Measurements from ENCODE around the gene HFM1.
"Not testable (repeated sequence)": the region's sequence is repeated elsewhere in the genome, so short reads cannot be mapped to it uniquely, and the experiment has no call there.

The HFM1 gene

GRCh38 chr1:91381844-91382243 is 22.8 kb downstream of the HFM1 start:
- DNase-seq (ENCODE audit: low read depth in 1 of 2, low spot score in 1 of 2) = no peak

DNA sequence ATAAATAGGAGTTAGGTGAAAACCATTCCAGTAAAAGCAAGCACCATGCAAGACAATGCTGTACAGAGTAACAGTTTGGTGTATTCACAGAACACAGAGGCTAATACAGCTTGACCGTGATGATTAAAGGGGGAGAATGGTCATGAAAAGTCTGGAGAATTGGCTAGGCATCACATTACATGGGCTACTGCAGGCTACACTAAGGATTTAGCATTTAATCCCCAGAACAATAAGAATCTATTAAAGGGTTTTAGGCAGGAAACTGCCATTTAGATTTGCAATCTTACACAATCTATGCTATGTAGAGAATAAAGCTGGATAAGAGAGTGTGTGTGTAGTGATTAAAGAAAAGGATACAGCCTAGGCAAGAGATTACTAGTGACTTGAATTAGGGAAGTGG is 30.6 kb downstream of the HFM1 start:
- DNase-seq (ENCODE audit: low read depth in 1 of 2, low spot score in 1 of 2) = no peak

- DNase-seq (ENCODE audit: low read depth in 1 of 2, low spot score in 1 of 2) = not testable (repeated sequence)
Measured at GRCh38 chr1:91372230-91372629, 32.4 kb downstream of the HFM1 start.

GRCh38 chr1:91349524-91349923 is 55.1 kb downstream of the HFM1 start:
- no peak for DNase-seq (ENCODE audit: low read depth in 1 of 2, low spot score in 1 of 2)

- no peak for DNase-seq (ENCODE audit: low read depth in 1 of 2, low spot score in 1 of 2)
Measured at GRCh38 chr1:91346824-91347223, 57.8 kb downstream of the HFM1 start.

- no peak for DNase-seq (ENCODE audit: low read depth in 1 of 2, low spot score in 1 of 2)
Measured at GRCh38 chr1:91345395-91346005, 59.1 kb downstream of the HFM1 start.

DNA sequence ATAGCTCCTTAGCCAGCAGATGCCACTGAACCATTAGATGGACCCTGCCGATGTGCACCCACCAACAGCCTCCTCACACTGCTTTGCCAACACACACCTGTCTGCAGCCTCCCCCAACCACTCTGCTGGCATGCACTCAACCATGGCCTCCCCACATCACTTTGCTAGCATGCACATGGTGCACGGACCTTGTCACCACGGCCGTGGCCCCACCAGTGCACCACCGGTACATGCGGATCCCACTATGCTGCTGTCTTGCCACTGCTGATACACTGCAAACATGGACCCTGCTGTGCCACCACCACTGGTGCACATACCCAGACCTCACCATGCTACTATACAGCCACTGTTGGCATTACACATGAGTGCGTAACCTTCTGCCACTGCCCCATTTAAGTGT is 66.1 kb downstream of the HFM1 start:
- DNase-seq (ENCODE audit: low read depth in 1 of 2, low spot score in 1 of 2) = no peak

DNA sequence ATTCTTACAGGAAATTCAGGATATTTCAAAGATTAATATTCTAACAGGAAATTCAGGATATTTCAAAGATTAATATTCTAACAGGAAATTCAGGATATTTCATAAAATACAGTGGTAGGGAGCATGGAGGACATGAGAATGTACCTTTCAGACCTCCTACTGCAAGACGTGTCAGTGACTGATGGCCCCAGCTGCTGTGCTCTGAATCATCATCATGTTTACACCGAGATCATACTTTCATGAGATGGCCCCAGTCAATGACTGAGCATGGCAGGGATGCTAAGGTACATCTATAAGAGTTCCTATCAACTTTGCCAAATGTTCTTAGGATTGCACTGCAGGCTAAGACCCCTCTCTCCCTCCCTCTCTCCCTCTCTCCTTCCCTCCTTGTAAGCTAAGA is 69.0 kb downstream of the HFM1 start:
- no peak for DNase-seq (ENCODE audit: low read depth in 1 of 2, low spot score in 1 of 2)

DNA sequence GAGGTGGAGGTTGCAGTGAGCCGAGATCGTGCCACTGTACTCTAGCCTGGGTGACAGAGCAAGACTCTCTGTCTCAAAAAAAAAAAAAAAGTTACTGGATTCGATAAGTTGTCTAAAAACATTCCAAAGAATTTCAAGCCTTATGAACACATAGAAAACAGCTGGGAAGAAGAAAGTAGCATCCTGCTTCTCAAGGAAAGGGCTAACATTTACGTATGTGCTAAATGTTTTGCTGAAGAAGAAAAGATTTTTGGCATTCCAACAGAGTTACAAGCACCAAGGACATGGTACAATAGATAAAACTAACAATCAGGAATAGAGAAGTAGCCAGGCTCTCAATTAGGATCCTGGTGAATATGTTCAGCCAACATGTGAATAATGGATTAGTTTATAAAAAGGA is 69.8 kb downstream of the HFM1 start:
- no peak for DNase-seq (ENCODE audit: low read depth in 1 of 2, low spot score in 1 of 2)

DNA sequence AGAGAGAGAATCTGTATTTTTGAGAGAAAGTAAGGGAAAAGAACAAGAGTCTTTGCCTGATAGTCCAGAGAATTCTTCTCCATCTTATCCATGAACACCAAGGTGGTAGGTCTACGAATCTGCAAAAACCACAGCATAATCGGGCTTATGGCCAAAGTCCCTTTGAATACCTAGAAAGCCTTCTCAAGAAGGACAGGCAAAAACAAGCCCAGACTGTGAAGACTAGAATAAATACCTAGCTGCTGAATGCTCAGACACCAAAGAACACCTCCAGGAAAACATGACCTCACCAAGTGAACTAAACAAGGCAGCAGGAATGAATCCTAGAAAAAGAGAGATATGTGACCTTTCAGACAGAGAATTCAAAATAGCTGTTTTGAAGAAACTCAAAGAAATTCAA is 79.2 kb downstream of the HFM1 start:
- DNase-seq (ENCODE audit: low read depth in 1 of 2, low spot score in 1 of 2) = no peak

DNA sequence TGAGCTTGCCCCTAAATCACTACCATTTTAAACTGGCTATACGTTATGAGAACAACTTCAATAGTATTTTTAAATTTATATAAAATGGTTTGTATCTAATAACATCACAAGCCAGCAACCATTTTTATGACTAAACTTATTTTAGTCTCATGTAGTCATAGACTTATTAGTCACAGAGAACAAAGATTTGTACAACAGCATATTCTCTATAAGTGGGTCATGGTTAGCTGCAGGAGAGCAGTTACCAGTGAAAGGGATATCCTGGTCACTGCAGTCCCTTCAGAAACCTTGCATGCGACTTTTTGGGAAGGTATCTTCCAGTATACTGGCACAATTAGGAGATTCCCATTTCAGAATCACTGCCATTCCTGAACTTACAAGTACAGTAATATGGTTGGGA is 90.0 kb downstream of the HFM1 start:
- DNase-seq (ENCODE audit: low read depth in 1 of 2, low spot score in 1 of 2) = no peak

GRCh38 chr1:91311672-91312071 is 93.0 kb downstream of the HFM1 start:
- no peak for DNase-seq (ENCODE audit: low read depth in 1 of 2, low spot score in 1 of 2)

- no peak for DNase-seq (ENCODE audit: low read depth in 1 of 2, low spot score in 1 of 2)
Measured at GRCh38 chr1:91308544-91308943, 96.1 kb downstream of the HFM1 start.

DNA sequence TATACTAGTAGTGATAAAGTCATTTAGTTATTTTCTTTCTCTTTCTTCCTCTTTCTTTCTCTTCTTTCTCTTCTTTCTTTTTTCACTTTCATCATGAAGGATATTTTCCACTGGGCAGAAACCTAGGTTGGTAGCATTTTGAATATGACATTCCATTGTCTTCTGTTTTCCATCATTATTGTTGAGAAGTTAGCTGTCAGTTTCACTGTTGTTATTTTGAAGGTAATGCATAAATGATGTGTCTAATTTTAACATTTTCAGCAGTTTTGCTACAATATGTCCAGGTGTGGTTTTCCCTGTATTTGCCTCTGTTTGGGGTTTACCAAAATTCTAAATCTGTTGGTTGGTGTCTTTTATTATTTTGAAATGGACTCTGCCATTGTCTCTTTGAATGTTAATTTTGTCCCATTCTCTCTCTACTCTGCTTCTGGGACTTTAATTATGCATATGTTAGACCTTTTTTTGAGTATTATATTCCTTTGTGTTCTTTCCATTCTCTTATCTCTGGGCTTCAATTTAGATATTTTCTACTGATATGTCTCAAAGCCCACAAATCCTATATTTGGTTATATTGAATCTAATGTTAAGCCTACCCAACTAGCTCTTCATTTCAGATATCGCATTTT is 96.7 kb downstream of the HFM1 start:
- no peak for DNase-seq (ENCODE audit: low read depth in 1 of 2, low spot score in 1 of 2)

DNA sequence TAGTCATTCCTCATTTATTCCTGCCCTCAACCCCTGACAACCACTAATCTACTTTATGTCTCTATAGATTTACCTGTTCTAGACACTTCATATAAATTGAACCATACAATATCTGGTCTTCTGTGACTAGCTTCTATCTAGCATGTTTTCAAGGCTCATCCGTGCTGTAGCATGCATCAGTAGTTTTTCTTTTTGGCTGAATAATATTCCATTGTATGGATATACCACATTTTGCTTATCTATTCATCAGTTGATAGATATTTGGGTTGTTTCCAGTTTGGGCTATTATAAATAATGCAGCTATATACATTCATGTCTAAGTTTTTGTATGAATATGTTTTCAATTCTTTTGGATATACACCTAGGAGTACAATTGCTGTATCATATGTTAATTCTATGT is 101.5 kb downstream of the HFM1 start:
- DNase-seq (ENCODE audit: low read depth in 1 of 2, low spot score in 1 of 2) = no peak

GRCh38 chr1:91288843-91289553 is 115.6 kb downstream of the HFM1 start:
- not testable (repeated sequence) for DNase-seq (ENCODE audit: low read depth in 1 of 2, low spot score in 1 of 2)

- not testable (repeated sequence) for DNase-seq (ENCODE audit: low read depth in 1 of 2, low spot score in 1 of 2)
Measured at GRCh38 chr1:91286962-91287317, 117.7 kb downstream of the HFM1 start.

DNA sequence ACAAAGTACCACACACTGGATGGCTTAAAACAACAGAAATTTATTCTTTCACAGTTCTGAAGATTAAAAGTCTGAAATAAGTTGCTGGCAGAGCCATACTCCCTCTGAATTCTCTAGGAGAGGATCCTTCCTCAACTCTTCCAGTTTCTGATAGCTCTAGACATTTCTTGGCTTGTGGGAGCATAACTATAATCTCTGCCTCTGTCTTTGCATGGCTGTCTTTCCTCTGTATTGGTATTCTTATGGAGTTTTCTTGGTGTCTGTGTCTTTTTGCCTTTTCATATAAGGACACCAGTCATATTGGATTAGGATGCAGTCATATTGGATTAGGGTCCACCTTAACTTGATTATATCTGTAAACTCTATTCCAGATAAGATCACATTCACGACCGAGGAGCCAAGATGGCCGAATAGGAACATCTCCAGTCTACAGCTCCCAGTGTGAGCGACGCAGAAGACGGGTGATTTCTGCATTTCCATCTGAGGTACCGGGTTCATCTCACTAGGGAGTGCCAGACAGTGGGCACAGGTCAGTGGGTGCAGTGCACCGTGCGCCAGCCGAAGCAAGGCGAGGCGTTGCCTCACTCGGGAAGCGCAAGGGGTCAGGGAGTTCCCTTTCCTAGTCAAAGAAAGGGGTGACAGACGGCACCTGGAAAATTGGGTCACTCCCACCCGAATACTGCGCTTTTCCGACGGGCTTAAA is 118.2 kb downstream of the HFM1 start:
- not testable (repeated sequence) for DNase-seq (ENCODE audit: low read depth in 1 of 2, low spot score in 1 of 2)

- no peak for DNase-seq (ENCODE audit: low read depth in 1 of 2, low spot score in 1 of 2)
Measured at GRCh38 chr1:91283421-91283726, 121.3 kb downstream of the HFM1 start.

- no peak for DNase-seq (ENCODE audit: low read depth in 1 of 2, low spot score in 1 of 2)
Measured at GRCh38 chr1:91282695-91283420, 121.8 kb downstream of the HFM1 start.

GRCh38 chr1:91281782-91282181 is 122.9 kb downstream of the HFM1 start:
- DNase-seq (ENCODE audit: low read depth in 1 of 2, low spot score in 1 of 2) = no peak

DNA sequence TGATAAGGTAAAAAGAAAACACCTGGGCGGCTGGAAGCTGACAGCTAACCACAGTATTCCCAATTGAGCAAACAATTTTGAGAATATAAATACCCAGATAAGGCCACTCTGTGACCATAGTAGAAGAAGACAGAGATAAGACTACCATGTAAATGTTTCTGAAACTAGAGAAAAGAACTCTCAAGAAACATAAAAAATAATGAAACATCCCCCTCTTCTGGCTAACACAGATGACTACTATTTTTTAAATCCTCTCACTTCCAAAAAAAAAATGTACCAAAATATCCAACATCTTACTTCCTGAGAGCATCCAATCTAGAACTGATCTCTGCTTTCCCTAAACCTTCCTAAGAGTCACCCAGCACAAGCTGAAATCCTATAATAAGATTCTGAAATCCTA is 125.9 kb downstream of the HFM1 start:
- DNase-seq (ENCODE audit: low read depth in 1 of 2, low spot score in 1 of 2) = no peak
